RWPE2 (cell line): Measurements from ENCODE around the gene SORT1.

Experiments
- ATAC-seq: fragments of 200-7000 bp; cut with Tn5 transposase; 3 replicates; pipeline ENCODE4 v1.9.1; 2021; ENCODE audit warnings: low read depth
- DNase-seq: peaks from one replicate; pipeline ENCODE4 v3.0.0-alpha.2; 2020; ENCODE audit warnings: low spot score
- H3K27ac ChIP-seq: fragments of 450-650 bp; 2 replicates; pipeline ENCODE4 v1.5.1; 2017; ENCODE audit warnings: mild to moderate bottlenecking; ENCODE audit not compliant: poor library complexity, severe bottlenecking
- H3K27me3 ChIP-seq: fragments of 250-450 bp; sonication (Bioruptor Pico); 2 replicates; pipeline ENCODE4 v1.5.1; 2021; ENCODE audit warnings: mild to moderate bottlenecking, moderate library complexity; ENCODE audit not compliant: insufficient read depth, poor library complexity, severe bottlenecking
- H3K36me3 ChIP-seq: fragments of 250-450 bp; sonication (Bioruptor Pico); 2 replicates; pipeline ENCODE4 v1.5.1; 2020; ENCODE audit warnings: low read depth, mild to moderate bottlenecking, moderate library complexity
- H3K4me1 ChIP-seq: fragments of 250-450 bp; sonication (Bioruptor Pico); 2 replicates; pipeline ENCODE4 v1.5.1; 2021; ENCODE audit warnings: mild to moderate bottlenecking, moderate library complexity; ENCODE audit not compliant: insufficient read depth, poor library complexity, severe bottlenecking
- H3K4me3 ChIP-seq: fragments of 250-450 bp; sonication (Bioruptor Pico); 2 replicates; pipeline ENCODE4 v1.5.1; 2021; ENCODE audit warnings: mild to moderate bottlenecking, moderate library complexity; ENCODE audit not compliant: severe bottlenecking
- H3K9me3 ChIP-seq: fragments of 250-450 bp; sonication (Bioruptor Pico); 2 replicates; pipeline ENCODE4 v1.5.1; 2021; ENCODE audit warnings: mild to moderate bottlenecking, moderate library complexity; ENCODE audit not compliant: severe bottlenecking
- TF ChIP-seq, protein P1 (sequence below): fragments of 450-650 bp; IDR thresholded peaks from one replicate; pipeline ENCODE4 v1.5.1; 2017; ENCODE audit warnings: mild to moderate bottlenecking, moderate library complexity; ENCODE audit not compliant: poor library complexity, severe bottlenecking

SORT1 gene

GRCh38 chr1:109267743-109268300, 129.9 kb downstream of the SORT1 start:
- Histone ChIP-seq H3K9me3 (no peaks in the 10 kb centered on the region), H3K4me3 (no peak overlapping the region), H3K27ac (peak overlapping the region; percentile 40), H3K36me3 (peaks cover 25% of the 10 kb centered on the region), H3K27me3 (no peaks in the 10 kb centered on the region), H3K4me1 (peaks cover 12% of the 10 kb centered on the region)
- TF ChIP-seq, protein P1, sequence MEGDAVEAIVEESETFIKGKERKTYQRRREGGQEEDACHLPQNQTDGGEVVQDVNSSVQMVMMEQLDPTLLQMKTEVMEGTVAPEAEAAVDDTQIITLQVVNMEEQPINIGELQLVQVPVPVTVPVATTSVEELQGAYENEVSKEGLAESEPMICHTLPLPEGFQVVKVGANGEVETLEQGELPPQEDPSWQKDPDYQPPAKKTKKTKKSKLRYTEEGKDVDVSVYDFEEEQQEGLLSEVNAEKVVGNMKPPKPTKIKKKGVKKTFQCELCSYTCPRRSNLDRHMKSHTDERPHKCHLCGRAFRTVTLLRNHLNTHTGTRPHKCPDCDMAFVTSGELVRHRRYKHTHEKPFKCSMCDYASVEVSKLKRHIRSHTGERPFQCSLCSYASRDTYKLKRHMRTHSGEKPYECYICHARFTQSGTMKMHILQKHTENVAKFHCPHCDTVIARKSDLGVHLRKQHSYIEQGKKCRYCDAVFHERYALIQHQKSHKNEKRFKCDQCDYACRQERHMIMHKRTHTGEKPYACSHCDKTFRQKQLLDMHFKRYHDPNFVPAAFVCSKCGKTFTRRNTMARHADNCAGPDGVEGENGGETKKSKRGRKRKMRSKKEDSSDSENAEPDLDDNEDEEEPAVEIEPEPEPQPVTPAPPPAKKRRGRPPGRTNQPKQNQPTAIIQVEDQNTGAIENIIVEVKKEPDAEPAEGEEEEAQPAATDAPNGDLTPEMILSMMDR, result no peak
- ATAC-seq (no peak), DNase-seq (no peak)

GRCh38 chr1:109266965-109267364, 130.8 kb downstream of the SORT1 start:
- H3K27me3 ChIP-seq, result no peaks in the 10 kb centered on the region
- no peaks in the 10 kb centered on the region for H3K9me3 ChIP-seq
- peaks cover 26% of the 10 kb centered on the region for H3K36me3 ChIP-seq
- DNase-seq, result no peak
- peaks cover 15% of the 10 kb centered on the region for H3K4me1 ChIP-seq
- ATAC-seq, result no peak
- peak overlapping the region; percentile 40 for H3K27ac ChIP-seq
- TF ChIP-seq, protein P1, result no peak
- no peak overlapping the region for H3K4me3 ChIP-seq

DNA sequence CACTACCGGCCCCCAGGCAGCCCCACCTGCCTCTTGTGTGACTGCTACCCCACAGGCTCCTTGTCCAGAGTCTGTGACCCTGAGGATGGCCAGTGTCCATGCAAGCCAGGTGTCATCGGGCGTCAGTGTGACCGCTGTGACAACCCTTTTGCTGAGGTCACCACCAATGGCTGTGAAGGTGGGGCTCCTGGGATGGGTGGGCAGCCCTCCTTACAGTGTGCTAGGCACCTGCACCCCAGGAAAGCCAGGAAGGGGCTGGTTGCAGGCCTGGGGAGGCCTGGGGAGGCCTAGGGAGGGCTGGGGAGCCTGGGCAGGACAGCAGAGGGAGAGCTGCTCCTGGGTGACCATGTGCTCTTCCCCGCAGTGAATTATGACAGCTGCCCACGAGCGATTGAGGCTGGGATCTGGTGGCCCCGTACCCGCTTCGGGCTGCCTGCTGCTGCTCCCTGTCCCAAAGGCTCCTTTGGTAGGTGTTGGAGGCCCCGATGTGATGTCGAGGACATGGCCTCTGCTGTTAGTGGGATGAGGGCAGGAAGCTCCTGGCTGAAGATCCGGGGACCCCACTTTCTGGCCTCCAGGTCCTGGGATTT, 131.9 kb downstream of the SORT1 start:
- Histone ChIP-seq H3K9me3 (no peaks in the 10 kb centered on the region), H3K4me3 (no peak overlapping the region), H3K27me3 (no peaks in the 10 kb centered on the region), H3K27ac (no peak overlapping the region), H3K4me1 (peaks cover 15% of the 10 kb centered on the region), H3K36me3 (peaks cover 26% of the 10 kb centered on the region)
- ATAC-seq (no peak), DNase-seq (no peak)
- TF ChIP-seq, protein P1, result no peak

- no peak for DNase-seq
- TF ChIP-seq, protein P1, result no peak
- peaks cover 26% of the 10 kb centered on the region for H3K36me3 ChIP-seq
Observed at GRCh38 chr1:109265016-109265415, 132.7 kb downstream of the SORT1 start.

DNA sequence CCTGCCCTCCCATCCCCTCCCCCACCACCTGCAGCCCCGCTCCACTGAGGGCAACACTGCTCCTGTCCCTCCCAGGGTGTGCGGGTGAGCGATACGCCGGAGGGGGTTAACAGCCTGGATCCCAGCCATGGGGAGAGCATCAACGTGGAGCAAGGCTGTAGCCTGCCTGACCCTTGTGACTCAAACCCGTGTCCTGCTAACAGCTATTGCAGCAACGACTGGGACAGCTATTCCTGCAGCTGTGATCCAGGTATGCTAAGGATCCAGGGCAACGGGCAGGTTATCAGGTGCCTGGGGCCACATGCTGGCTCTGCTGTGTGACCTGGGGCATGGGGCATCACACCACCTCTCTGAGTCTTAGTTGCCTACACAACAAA, 133.4 kb downstream of the SORT1 start:
- Histone ChIP-seq H3K9me3 (no peaks in the 10 kb centered on the region), H3K27me3 (no peaks in the 10 kb centered on the region), H3K4me1 (peaks cover 15% of the 10 kb centered on the region), H3K4me3 (no peak overlapping the region), H3K27ac (no peak overlapping the region), H3K36me3 (peaks cover 27% of the 10 kb centered on the region)
- TF ChIP-seq, protein P1, result no peak
- ATAC-seq, result no peak
- DNase-seq, result no peak

More at GRCh38 chr1:109265016-109265415, 132.7 kb downstream of the SORT1 start:
- Histone ChIP-seq H3K27ac (no peak overlapping the region), H3K9me3 (no peaks in the 10 kb centered on the region), H3K4me1 (peaks cover 15% of the 10 kb centered on the region), H3K27me3 (no peaks in the 10 kb centered on the region), H3K4me3 (no peak overlapping the region)
- no peak for ATAC-seq
